Adipocyte (in vitro differentiated cells): ENCODE data around the gene GATB.

Experiments used
- DNase-seq: peaks from one replicate; pipeline ENCODE4 v3.0.0-alpha.2; 2015; ENCODE audit warnings: low read depth
- H3K27me3 ChIP-seq: replicated peaks from 2 replicates; pipeline ENCODE4 v1.7.0; 2013; ENCODE audit warnings: mild to moderate bottlenecking, low read length, moderate library complexity; ENCODE audit not compliant: control insufficient read depth, insufficient read depth
- H3K36me3 ChIP-seq: 2 replicates; pipeline ENCODE4 v1.7.0; 2013; ENCODE audit warnings: low read length, mild to moderate bottlenecking, moderate library complexity; ENCODE audit not compliant: control insufficient read depth, insufficient read depth, severe bottlenecking
- H3K4me1 ChIP-seq: 2 replicates; pipeline ENCODE4 v1.7.0; 2013; ENCODE audit warnings: mild to moderate bottlenecking, low read length, moderate library complexity; ENCODE audit not compliant: control insufficient read depth, insufficient read depth
- H3K4me3 ChIP-seq: 2 replicates; pipeline ENCODE4 v1.7.0; 2013; ENCODE audit warnings: mild to moderate bottlenecking, low read length, moderate library complexity
- H3K9ac ChIP-seq: 2 replicates; pipeline ENCODE4 v1.7.0; 2013; ENCODE audit warnings: mild to moderate bottlenecking, low read length, moderate library complexity
- H3K9me3 ChIP-seq: 2 replicates; pipeline ENCODE4 v1.7.0; 2013; ENCODE audit warnings: mild to moderate bottlenecking, low read length, moderate library complexity; ENCODE audit not compliant: control insufficient read depth

The GATB gene

GRCh38 chr4:151760712-151761661 lies at the start of gene GATB:
GATB (minus strand) TSS chr4:151761007; CDS start chr4:151760982, 25 bp downstream.
- H3K27me3 ChIP-seq: no peaks in the 10 kb centered on the region
- DNase-seq: peak; percentile 98
- peak within 1 kb of the TSS; percentile 94 for H3K9ac ChIP-seq
- peak within 1 kb of the TSS; percentile 95 for H3K4me3 ChIP-seq
- H3K9me3 ChIP-seq: no peaks in the 10 kb centered on the region
- peaks cover 6% of the 10 kb centered on the region for H3K4me1 ChIP-seq
- H3K36me3 ChIP-seq: peaks cover 4% of the 10 kb centered on the region

- H3K9ac ChIP-seq: no peak overlapping the region
- no peaks in the 10 kb centered on the region for H3K36me3 ChIP-seq
- DNase-seq: no peak
- H3K4me3 ChIP-seq: no peak overlapping the region
- H3K27me3 ChIP-seq: no peaks in the 10 kb centered on the region
- peaks cover 16% of the 10 kb centered on the region for H3K4me1 ChIP-seq
- H3K9me3 ChIP-seq: peaks cover 4% of the 10 kb centered on the region
These were observed 49.7 kb upstream of the GATB start for GRCh38 chr4:151810476-151810875.

- Histone ChIP-seq H3K4me1 (peaks cover 16% of the 10 kb centered on the region), H3K9ac (no peak overlapping the region), H3K4me3 (no peak overlapping the region), H3K36me3 (no peaks in the 10 kb centered on the region), H3K27me3 (no peaks in the 10 kb centered on the region), H3K9me3 (peaks cover 4% of the 10 kb centered on the region)
- no peak for DNase-seq
These were observed 48.9 kb upstream of the GATB start for GRCh38 chr4:151809716-151810115.

GRCh38 chr4:151808542-151808941 lies 47.7 kb upstream of the GATB start:
- H3K9ac ChIP-seq: no peak overlapping the region
- H3K9me3 ChIP-seq: peaks cover 4% of the 10 kb centered on the region
- no peak overlapping the region for H3K4me3 ChIP-seq
- no peaks in the 10 kb centered on the region for H3K36me3 ChIP-seq
- peaks cover 16% of the 10 kb centered on the region for H3K4me1 ChIP-seq
- H3K27me3 ChIP-seq: no peaks in the 10 kb centered on the region
- no peak for DNase-seq

- Histone ChIP-seq H3K9ac (no peak overlapping the region), H3K9me3 (peaks cover 4% of the 10 kb centered on the region), H3K4me3 (no peak overlapping the region), H3K27me3 (no peaks in the 10 kb centered on the region), H3K4me1 (peaks cover 16% of the 10 kb centered on the region), H3K36me3 (no peaks in the 10 kb centered on the region)
- no peak for DNase-seq
These were observed 47.3 kb upstream of the GATB start for GRCh38 chr4:151808120-151808529.

- H3K4me3 ChIP-seq: no peak overlapping the region
- no peak for DNase-seq
- no peaks in the 10 kb centered on the region for H3K27me3 ChIP-seq
- H3K9me3 ChIP-seq: peaks cover 4% of the 10 kb centered on the region
- peak overlapping the region; percentile 38 for H3K9ac ChIP-seq
- peaks cover 16% of the 10 kb centered on the region for H3K4me1 ChIP-seq
- no peaks in the 10 kb centered on the region for H3K36me3 ChIP-seq
These were observed 46.4 kb upstream of the GATB start for GRCh38 chr4:151807220-151807619.

- peak; percentile 69 for DNase-seq
- H3K4me3 ChIP-seq: no peak overlapping the region
- peaks cover 16% of the 10 kb centered on the region for H3K4me1 ChIP-seq
- peak overlapping the region; percentile 38 for H3K9ac ChIP-seq
- H3K36me3 ChIP-seq: no peaks in the 10 kb centered on the region
- no peaks in the 10 kb centered on the region for H3K27me3 ChIP-seq
- H3K9me3 ChIP-seq: peaks cover 4% of the 10 kb centered on the region
These were observed 45.7 kb upstream of the GATB start for GRCh38 chr4:151806511-151806927.

- H3K27me3 ChIP-seq: no peaks in the 10 kb centered on the region
These were observed 44.0 kb upstream of the GATB start for GRCh38 chr4:151804821-151805220.

GRCh38 chr4:151804086-151804630 lies 43.4 kb upstream of the GATB start:
- no peaks in the 10 kb centered on the region for H3K36me3 ChIP-seq
- H3K4me1 ChIP-seq: peaks cover 16% of the 10 kb centered on the region
- no peaks in the 10 kb centered on the region for H3K27me3 ChIP-seq
- no peak for DNase-seq
- H3K9me3 ChIP-seq: no peaks in the 10 kb centered on the region
- H3K9ac ChIP-seq: no peak overlapping the region
- no peak overlapping the region for H3K4me3 ChIP-seq

More at GRCh38 chr4:151804821-151805220, 44.0 kb upstream of the GATB start:
- H3K9ac ChIP-seq: no peak overlapping the region
- H3K9me3 ChIP-seq: no peaks in the 10 kb centered on the region
- H3K36me3 ChIP-seq: no peaks in the 10 kb centered on the region
- peaks cover 16% of the 10 kb centered on the region for H3K4me1 ChIP-seq
- H3K4me3 ChIP-seq: no peak overlapping the region
- DNase-seq: no peak

- H3K9ac ChIP-seq: no peak overlapping the region
- no peaks in the 10 kb centered on the region for H3K36me3 ChIP-seq
- H3K4me1 ChIP-seq: peaks cover 16% of the 10 kb centered on the region
- no peaks in the 10 kb centered on the region for H3K27me3 ChIP-seq
- H3K9me3 ChIP-seq: no peaks in the 10 kb centered on the region
- no peak for DNase-seq
- no peak overlapping the region for H3K4me3 ChIP-seq
These were observed 42.4 kb upstream of the GATB start for GRCh38 chr4:151803246-151803645.
